Measurements from ENCODE around the gene ZNF354B. TPM values are rescaled to one million over a fixed set of nuclear protein-coding genes. Genes with fewer than 3 reads are reported as not detected.
"Not testable (repeated sequence)": the region's sequence is repeated elsewhere in the genome, so short reads cannot be mapped to it uniquely, and the experiment has no call there.

ZNF354B gene
- total and polyA plus RNA-seq, 2 donors (not counting 3 experiments of a cell fraction or from before 2014, with no cell fraction given), result 6.3 to 17.6 TPM

- H3K36me3 ChIP-seq (ENCODE audit: control insufficient read depth in 2 of 2, extremely low read depth in 1 of 2, insufficient read depth in 2 of 2, low read length in 2 of 2), result peaks cover 15 to 26% of the 10 kb centered on the region in 2 experiments
- H2AFZ ChIP-seq (ENCODE audit: low read depth, low read length), result no peak overlapping the region
- H3K4me3 ChIP-seq (replicated peaks in 1 of 3; ENCODE audit: insufficient read depth in 1 of 3, low read depth in 1 of 3, low read length in 3 of 3), result no peak overlapping the region
- no peak for DNase-seq (ENCODE audit: low read depth, low spot score)
- intact Hi-C loops (cut with micrococcal nuclease) (no loop called here), dilution Hi-C loops (cut with MboI; ENCODE audit: extremely low pct_ligation_motif_present, low sequenced_read_pairs) (no loop called here)
- H3K9ac ChIP-seq (replicated peaks; ENCODE audit: extremely low read depth, insufficient read depth, low read length), result no peak overlapping the region
- no peaks in the 10 kb centered on the region for H4K20me1 ChIP-seq (replicated peaks; ENCODE audit: control insufficient read depth, extremely low read depth, insufficient read depth, low read length)
- H3K27me3 ChIP-seq (ENCODE audit: control insufficient read depth in 2 of 2, insufficient read depth in 2 of 2, low read length in 2 of 2), result no peaks in the 10 kb centered on the region
- ChIA-PET POLR2A (no interaction called here), CTCF (no interaction called here)
- H3K4me2 ChIP-seq (ENCODE audit: insufficient read depth, low read length), result no peak overlapping the region
- H3K27ac ChIP-seq (ENCODE audit: insufficient read depth, low read depth, low read length), result no peak overlapping the region
- peaks cover 10% of the 10 kb centered on the region for H3K79me2 ChIP-seq (ENCODE audit: control insufficient read depth, insufficient read depth, low read length)
- no peaks in the 10 kb centered on the region for H3K9me1 ChIP-seq (replicated peaks; ENCODE audit: control insufficient read depth, extremely low read depth, insufficient read depth, low read length)
- no peak for FAIRE-seq
- BruUV-seq (replicated peaks), result no TSS peak
- peaks cover 8% of the 10 kb centered on the region for H3K9me3 ChIP-seq (replicated peaks; ENCODE audit: control insufficient read depth, insufficient read depth, low read length)
- TF ChIP-seq POLR2AphosphoS5 (IDR thresholded peaks at IDR 0.05; ENCODE audit: insufficient read depth, low read depth, low read length) (no peak), EZH2 (IDR thresholded peaks at IDR 0.05; ENCODE audit: borderline replicate concordance, low read depth, low read length, severe bottlenecking) (no peak), MYC (IDR thresholded peaks at IDR 0.05; ENCODE audit: low read depth, low read length) (no peak), MAX (IDR thresholded peaks at IDR 0.05; ENCODE audit: insufficient read depth, insufficient read length) (no peak), JUN (IDR thresholded peaks at IDR 0.05; ENCODE audit: borderline replicate concordance, insufficient read depth, insufficient read length, low read depth) (no peak), GATA2 (IDR thresholded peaks at IDR 0.05; ENCODE audit: insufficient read depth, insufficient read length, low read depth, low read length) (no peak), FOS (IDR thresholded peaks at IDR 0.05; ENCODE audit: borderline replicate concordance, insufficient read depth, low read length) (no peak), CTCF (IDR thresholded peaks at IDR 0.05; ENCODE audit: extremely low read depth in 1 of 2, insufficient read depth in 1 of 2, low read depth in 1 of 2, low read length in 2 of 2) (no peak), POLR2A (IDR thresholded peaks at IDR 0.05; ENCODE audit: low read depth, low read length) (no peak)
- no peaks in the 10 kb centered on the region for H3K4me1 ChIP-seq (ENCODE audit: control insufficient read depth, extremely low read depth, insufficient read depth, low read length)
Observed at GRCh38 chr5:178872302-178872701, 12.5 kb downstream of the ZNF354B start.

GRCh38 chr5:178883115-178883694 lies 23.5 kb downstream of the ZNF354B start:
- H3K27me3 ChIP-seq (ENCODE audit: control insufficient read depth in 2 of 2, insufficient read depth in 2 of 2, low read length in 2 of 2); H3K27ac ChIP-seq (ENCODE audit: insufficient read depth, low read depth, low read length); H3K4me1 ChIP-seq (ENCODE audit: control insufficient read depth, extremely low read depth, insufficient read depth, low read length); POLR2A ChIA-PET; FAIRE-seq; DNase-seq (ENCODE audit: low read depth, low spot score); CTCF ChIA-PET; H2AFZ ChIP-seq (ENCODE audit: low read depth, low read length); H3K79me2 ChIP-seq (ENCODE audit: control insufficient read depth, insufficient read depth, low read length); H3K9me1 ChIP-seq (replicated peaks; ENCODE audit: control insufficient read depth, extremely low read depth, insufficient read depth, low read length); H3K4me2 ChIP-seq (ENCODE audit: insufficient read depth, low read length); H4K20me1 ChIP-seq (replicated peaks; ENCODE audit: control insufficient read depth, extremely low read depth, insufficient read depth, low read length); dilution Hi-C loops (cut with MboI; ENCODE audit: extremely low pct_ligation_motif_present, low sequenced_read_pairs); H3K4me3 ChIP-seq (replicated peaks in 1 of 3; ENCODE audit: insufficient read depth in 1 of 3, low read depth in 1 of 3, low read length in 3 of 3); H3K9ac ChIP-seq (replicated peaks; ENCODE audit: extremely low read depth, insufficient read depth, low read length); intact Hi-C loops (cut with micrococcal nuclease): not testable (repeated sequence)
- H3K9me3 ChIP-seq (replicated peaks; ENCODE audit: control insufficient read depth, insufficient read depth, low read length), result peaks cover 22% of the 10 kb centered on the region
- peaks cover 3 to 13% of the 10 kb centered on the region in 2 experiments for H3K36me3 ChIP-seq (ENCODE audit: control insufficient read depth in 2 of 2, extremely low read depth in 1 of 2, insufficient read depth in 2 of 2, low read length in 2 of 2)
- BruUV-seq (replicated peaks), result TSS peak; percentile 10
